CD4-positive, alpha-beta T cell treated with Interleukin-12 subunit alpha and Interleukin-12 subunit beta, for 1 hour (primary cell): ENCODE results near the gene SDHAF3.

ENCODE experiments used
- DNase-seq: peaks from one replicate; pipeline ENCODE4 v3.0.0-alpha.2; 2020

SDHAF3 gene

GRCh38 chr7:97224316-97224715, 106.8 kb downstream of the SDHAF3 start:
- DNase-seq, result no peak

- DNase-seq, result no peak
Observed at GRCh38 chr7:97226541-97226940, 109.0 kb downstream of the SDHAF3 start.
